ENCODE measurements around the gene LRFN5.
"Not testable (repeated sequence)": the region's sequence is repeated elsewhere in the genome, so short reads cannot be mapped to it uniquely, and the experiment has no call there.

The LRFN5 gene

DNA sequence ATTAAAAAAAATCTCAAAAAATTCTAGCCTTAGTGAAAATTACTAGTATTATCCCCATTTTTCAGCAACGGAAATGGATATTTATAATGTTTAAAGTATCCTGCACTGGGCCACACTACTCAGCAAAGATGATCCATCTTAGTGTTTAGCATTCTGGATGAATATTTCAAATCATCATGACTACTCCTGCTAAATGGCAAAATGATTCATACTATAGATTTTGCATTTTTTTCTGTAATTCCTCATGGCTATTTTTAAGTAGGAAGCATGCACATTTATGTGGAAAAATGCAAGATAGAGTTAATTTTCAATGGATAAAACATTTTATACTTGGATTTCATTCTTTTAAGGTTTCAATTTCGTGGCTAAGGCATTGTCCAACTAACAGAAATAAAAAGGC, 59.6 kb downstream of the LRFN5 start:
- DNase-seq (ENCODE audit: low spot score) = no peak
- TF ChIP-seq, protein P1, sequence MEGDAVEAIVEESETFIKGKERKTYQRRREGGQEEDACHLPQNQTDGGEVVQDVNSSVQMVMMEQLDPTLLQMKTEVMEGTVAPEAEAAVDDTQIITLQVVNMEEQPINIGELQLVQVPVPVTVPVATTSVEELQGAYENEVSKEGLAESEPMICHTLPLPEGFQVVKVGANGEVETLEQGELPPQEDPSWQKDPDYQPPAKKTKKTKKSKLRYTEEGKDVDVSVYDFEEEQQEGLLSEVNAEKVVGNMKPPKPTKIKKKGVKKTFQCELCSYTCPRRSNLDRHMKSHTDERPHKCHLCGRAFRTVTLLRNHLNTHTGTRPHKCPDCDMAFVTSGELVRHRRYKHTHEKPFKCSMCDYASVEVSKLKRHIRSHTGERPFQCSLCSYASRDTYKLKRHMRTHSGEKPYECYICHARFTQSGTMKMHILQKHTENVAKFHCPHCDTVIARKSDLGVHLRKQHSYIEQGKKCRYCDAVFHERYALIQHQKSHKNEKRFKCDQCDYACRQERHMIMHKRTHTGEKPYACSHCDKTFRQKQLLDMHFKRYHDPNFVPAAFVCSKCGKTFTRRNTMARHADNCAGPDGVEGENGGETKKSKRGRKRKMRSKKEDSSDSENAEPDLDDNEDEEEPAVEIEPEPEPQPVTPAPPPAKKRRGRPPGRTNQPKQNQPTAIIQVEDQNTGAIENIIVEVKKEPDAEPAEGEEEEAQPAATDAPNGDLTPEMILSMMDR (IDR thresholded peaks at IDR 0.05; ENCODE audit: extremely low read depth, missing control alignments) = no peak

DNA sequence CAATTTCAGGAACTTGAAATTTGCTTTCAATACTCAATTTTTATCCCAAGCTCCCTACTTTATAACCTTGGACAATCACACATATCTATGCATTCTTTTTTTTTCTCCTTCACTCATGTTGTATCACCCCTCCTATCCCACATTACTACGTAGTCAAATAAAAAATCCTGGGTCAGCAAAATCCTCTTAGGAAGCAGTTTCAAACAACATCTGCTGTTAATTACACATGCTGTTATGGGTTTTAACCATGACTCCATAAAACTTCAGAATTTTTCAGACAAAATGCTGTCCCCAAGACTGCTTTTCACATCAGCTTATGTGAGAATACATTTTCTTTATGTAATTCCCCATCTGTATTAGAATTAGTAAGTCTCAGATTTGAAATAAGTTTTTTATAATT, 61.7 kb downstream of the LRFN5 start:
- DNase-seq (ENCODE audit: low spot score) = no peak
- TF ChIP-seq, protein P1 (IDR thresholded peaks at IDR 0.05; ENCODE audit: extremely low read depth, missing control alignments) = no peak

DNA sequence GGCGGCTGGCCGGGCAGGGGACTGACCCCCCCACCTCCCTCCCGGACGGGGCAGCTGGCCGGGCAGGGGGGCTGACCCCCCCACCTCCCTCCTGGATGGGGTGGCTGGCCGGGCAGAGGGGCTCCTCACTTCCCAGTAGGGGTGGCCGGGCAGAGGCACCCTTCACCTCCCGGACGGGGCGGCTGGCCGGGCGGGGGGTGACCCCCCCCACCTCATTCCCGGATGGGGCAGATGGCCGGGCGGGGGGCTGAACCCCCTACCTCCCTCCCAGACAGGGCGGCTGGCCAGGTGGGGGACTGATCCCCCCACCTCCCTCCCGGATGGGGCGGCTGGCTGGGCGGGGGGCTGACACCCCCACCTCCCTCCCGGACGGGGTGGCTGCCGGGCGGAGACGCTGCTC, 66.9 kb downstream of the LRFN5 start:
- DNase-seq (ENCODE audit: low spot score) = not testable (repeated sequence)

DNA sequence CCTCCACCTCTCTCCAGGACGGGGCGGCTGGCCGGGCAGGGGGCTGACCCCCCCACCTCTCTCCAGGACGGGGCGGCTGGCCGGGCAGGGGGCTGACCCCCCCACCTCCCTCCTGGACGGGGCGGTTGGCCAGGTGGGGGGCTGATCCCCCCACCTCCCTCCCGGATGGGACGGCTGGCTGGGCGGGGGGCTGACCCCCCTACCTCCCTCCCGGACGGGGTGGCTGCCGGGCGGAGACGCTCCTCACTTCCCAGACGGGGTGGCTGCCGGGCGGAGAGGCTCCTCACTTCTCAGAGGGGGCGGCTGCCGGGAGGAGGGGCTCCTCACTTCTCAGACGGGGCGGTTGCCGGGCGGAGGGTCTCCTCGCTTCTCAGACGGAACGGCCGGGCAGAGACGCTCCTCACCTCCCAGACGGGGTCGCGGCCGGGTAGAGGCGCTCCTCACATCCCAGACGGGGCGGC, 67.9 kb downstream of the LRFN5 start:
- not testable (repeated sequence) for DNase-seq (ENCODE audit: low spot score)

DNA sequence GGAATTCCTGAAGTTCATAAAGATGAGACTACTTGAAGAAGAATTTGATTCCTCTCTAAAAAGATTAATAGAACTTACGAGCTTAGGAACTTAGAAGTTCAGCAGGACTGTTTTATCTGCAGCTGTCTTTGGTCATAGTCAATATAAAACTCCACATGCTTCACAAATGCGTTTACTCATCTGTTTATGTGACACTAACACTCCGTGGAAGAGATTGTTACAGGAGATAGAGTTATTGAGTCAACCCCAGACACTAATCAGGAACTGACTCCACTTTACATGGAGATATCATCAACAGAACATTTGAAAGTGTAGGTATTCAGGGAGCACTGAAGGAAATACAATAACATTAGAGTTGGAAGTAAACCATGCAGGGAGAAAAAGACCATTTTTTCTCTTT, 92.8 kb downstream of the LRFN5 start:
- TF ChIP-seq, protein P1 (IDR thresholded peaks at IDR 0.05; ENCODE audit: extremely low read depth, missing control alignments) = no peak
- DNase-seq (ENCODE audit: low spot score) = no peak

DNA sequence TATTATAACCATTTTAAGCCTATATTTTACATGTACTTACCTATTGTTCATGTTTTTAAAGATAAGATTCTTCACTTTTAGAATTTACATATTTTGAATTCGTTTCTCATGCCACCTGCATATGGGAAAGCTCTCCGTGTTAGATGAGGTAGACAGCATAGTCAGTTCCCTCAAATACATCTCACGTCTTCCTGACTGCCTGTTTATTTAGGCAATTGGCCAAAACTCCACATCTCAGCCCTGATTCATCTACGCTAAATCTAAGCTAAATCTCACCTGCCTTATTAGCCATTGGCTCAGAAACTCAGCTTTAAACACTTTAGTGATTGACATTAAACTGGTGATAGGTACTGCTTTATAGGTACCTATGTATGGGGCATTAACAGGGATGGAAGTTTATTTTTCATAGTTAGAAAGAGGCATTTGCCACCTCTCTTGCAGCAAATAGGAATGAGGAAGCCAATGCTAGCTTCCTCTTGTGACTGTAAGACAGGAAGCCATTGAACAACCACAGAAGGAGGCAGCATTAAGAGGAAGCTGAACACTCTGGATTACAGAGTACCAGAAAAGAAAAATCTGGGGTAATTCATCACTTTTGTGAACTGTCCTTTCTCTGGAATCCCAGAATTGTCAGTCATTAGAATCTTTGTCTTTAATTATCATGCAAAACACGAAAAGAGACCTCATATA, 111.9 kb downstream of the LRFN5 start:
- TF ChIP-seq, protein P1 (IDR thresholded peaks at IDR 0.05; ENCODE audit: extremely low read depth, missing control alignments) = no peak
- no peak for DNase-seq (ENCODE audit: low spot score)

DNA sequence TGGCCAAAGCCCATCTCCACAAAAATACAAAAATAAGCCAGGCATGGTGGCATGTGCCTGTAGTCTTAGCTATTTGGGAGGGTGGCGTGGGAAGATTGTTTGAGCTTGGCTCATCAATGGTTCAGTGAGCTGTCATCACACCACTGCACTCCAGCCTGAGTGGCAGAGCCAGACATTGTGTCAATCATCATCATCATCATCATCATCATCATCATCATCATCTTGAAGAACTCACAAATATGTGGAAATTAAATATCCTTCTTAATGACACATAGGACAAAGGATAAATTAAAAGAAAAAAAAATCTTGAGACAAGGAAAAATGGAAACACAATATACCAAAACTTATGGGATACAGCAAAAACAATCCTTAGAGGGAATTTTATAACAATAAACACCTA, 132.5 kb downstream of the LRFN5 start:
- no peak for DNase-seq (ENCODE audit: low spot score)
- TF ChIP-seq, protein P1 (IDR thresholded peaks at IDR 0.05; ENCODE audit: extremely low read depth, missing control alignments) = no peak

DNA sequence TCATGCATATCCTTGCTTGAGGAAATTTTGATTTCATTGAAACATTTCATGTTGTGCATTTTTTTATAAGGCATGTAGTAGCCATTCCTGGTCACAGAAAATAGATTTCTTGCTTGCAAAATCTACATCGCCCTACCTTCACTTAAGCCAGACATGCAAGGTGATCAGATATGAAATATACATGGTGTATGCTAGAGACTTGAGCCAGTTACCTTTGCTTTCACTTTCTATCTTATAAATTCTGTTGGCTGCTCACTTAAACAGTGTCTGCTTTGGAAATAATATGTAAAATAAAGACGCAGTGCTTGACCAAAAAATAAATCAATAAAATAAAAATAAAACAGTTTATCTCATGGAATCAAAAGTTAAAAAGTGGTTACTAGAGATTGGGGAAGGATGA, 136.5 kb downstream of the LRFN5 start:
- TF ChIP-seq, protein P1 (IDR thresholded peaks at IDR 0.05; ENCODE audit: extremely low read depth, missing control alignments) = no peak
- no peak for DNase-seq (ENCODE audit: low spot score)
